GM12878 (cell line): ENCODE results near the gene SELENOK.

Source experiments
- CTCF ChIP-seq, 3 experiments: IDR thresholded peaks in 2 of 3; conservative IDR thresholded peaks in 1 of 3; 2 replicates each; pipeline ENCODE4 v1.5.1; 2011; ENCODE audit warnings: low read depth in 3 of 3, low read length in 3 of 3, mild to moderate bottlenecking in 3 of 3, control low read depth in 2 of 3, moderate library complexity in 2 of 3, inconsistent platforms in 1 of 3, mixed read lengths in 1 of 3; ENCODE audit not compliant: control insufficient read depth in 2 of 3, insufficient read depth in 1 of 3; ENCODE audit errors: extremely low read depth in 1 of 3
- EZH2 ChIP-seq: IDR thresholded peaks from 2 replicates; pipeline ENCODE4 v1.6.1; 2012; ENCODE audit warnings: low read depth, mild to moderate bottlenecking, control low read depth, inconsistent platforms, low read length, borderline replicate concordance; ENCODE audit not compliant: control insufficient read depth
- NBN ChIP-seq: fragments of 450-650 bp; IDR thresholded peaks from 2 replicates; pipeline ENCODE4 v1.6.1; 2016
- RELB ChIP-seq: fragments of 450-650 bp; IDR thresholded peaks from 2 replicates; pipeline ENCODE4 v1.6.1; 2017; ENCODE audit warnings: low read depth, mild to moderate bottlenecking, moderate library complexity
- SMARCA5 ChIP-seq: fragments of 450-650 bp; IDR thresholded peaks from 2 replicates; pipeline ENCODE4 v1.6.1; 2017; ENCODE audit warnings: mild to moderate bottlenecking
- TF ChIP-seq, protein P1 (sequence below): fragments of 450-650 bp; IDR thresholded peaks from 2 replicates; pipeline ENCODE4 v1.6.1; 2016; ENCODE audit warnings: mild to moderate bottlenecking
- TF ChIP-seq, protein P2 (sequence below): fragments of 450-650 bp; IDR thresholded peaks from 2 replicates; pipeline ENCODE4 v1.6.1; 2017; ENCODE audit warnings: mild to moderate bottlenecking, low read depth, inconsistent platforms; ENCODE audit not compliant: poor library complexity, severe bottlenecking

DNA sequence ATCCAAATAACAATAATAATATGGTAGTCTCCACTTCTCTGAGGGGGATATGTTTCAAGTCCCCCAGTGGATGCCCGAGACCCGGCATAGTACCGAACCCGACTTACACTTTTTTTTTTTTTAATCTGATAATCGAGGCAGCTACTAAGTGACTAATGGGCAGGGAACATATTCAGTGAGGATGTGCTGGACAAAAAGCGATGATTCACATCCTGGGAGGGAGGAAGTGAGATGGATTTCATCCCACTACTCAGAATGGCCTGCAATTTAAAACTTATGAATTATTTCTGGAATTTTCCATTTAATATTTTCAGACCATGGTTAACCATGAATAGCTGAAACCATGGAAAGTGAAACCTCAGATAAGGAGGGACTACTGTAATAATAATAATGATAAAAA, 49.5 kb upstream of the SELENOK start:
- TF ChIP-seq NBN = no peak
- no peak for TF ChIP-seq CTCF (IDR thresholded peaks at IDR 0.05 in 2 of 3, conservative IDR thresholded peaks at IDR 0.05 in 1 of 3; ENCODE audit: control insufficient read depth in 2 of 3, extremely low read depth in 1 of 3, insufficient read depth in 1 of 3, low read depth in 3 of 3, low read length in 3 of 3)
- TF ChIP-seq RELB = no peak
- no peak for TF ChIP-seq EZH2
- TF ChIP-seq, protein P1, sequence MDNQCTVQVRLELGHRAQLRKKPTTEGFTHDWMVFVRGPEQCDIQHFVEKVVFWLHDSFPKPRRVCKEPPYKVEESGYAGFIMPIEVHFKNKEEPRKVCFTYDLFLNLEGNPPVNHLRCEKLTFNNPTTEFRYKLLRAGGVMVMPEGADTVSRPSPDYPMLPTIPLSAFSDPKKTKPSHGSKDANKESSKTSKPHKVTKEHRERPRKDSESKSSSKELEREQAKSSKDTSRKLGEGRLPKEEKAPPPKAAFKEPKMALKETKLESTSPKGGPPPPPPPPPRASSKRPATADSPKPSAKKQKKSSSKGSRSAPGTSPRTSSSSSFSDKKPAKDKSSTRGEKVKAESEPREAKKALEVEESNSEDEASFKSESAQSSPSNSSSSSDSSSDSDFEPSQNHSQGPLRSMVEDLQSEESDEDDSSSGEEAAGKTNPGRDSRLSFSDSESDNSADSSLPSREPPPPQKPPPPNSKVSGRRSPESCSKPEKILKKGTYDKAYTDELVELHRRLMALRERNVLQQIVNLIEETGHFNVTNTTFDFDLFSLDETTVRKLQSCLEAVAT = no peak
- TF ChIP-seq, protein P2, sequence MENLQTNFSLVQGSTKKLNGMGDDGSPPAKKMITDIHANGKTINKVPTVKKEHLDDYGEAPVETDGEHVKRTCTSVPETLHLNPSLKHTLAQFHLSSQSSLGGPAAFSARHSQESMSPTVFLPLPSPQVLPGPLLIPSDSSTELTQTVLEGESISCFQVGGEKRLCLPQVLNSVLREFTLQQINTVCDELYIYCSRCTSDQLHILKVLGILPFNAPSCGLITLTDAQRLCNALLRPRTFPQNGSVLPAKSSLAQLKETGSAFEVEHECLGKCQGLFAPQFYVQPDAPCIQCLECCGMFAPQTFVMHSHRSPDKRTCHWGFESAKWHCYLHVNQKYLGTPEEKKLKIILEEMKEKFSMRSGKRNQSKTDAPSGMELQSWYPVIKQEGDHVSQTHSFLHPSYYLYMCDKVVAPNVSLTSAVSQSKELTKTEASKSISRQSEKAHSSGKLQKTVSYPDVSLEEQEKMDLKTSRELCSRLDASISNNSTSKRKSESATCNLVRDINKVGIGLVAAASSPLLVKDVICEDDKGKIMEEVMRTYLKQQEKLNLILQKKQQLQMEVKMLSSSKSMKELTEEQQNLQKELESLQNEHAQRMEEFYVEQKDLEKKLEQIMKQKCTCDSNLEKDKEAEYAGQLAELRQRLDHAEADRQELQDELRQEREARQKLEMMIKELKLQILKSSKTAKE = no peak
- no peak for TF ChIP-seq SMARCA5
